ENCODE measurements around the gene CMTR1.
A peak's percentile ranks its signal among the peaks of the same experiment; 100 is the strongest.
"Not testable (repeated sequence)": the region's sequence is repeated elsewhere in the genome, so short reads cannot be mapped to it uniquely, and the experiment has no call there.

CMTR1 gene

GRCh38 chr6:37491830-37492208 lies 58.8 kb downstream of the CMTR1 start:
- DNase-seq (ENCODE audit: low spot score), result no peak

- no peak for DNase-seq (ENCODE audit: low spot score)
Measured at GRCh38 chr6:37492236-37492972, 59.4 kb downstream of the CMTR1 start.

- DNase-seq (ENCODE audit: low spot score), result no peak
Measured at GRCh38 chr6:37492991-37493660, 60.1 kb downstream of the CMTR1 start.

DNA sequence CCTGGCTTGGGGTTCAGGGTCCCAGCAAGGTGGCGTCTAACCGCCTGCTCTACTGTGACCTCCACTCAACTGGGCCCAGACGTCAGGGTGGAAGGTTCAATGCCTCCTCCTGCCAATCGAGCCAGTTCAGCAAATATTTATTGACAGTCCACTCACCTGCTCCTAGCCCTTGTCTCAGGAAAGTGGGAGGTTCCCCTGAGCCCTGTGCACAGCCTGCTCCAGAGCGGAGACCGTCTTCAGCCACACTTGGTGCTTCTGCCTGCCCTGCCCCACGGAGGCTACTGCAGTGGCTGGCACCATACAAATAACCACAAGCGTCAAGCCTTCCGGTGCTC lies 60.6 kb downstream of the CMTR1 start:
- no peak for DNase-seq (ENCODE audit: low spot score)

DNA sequence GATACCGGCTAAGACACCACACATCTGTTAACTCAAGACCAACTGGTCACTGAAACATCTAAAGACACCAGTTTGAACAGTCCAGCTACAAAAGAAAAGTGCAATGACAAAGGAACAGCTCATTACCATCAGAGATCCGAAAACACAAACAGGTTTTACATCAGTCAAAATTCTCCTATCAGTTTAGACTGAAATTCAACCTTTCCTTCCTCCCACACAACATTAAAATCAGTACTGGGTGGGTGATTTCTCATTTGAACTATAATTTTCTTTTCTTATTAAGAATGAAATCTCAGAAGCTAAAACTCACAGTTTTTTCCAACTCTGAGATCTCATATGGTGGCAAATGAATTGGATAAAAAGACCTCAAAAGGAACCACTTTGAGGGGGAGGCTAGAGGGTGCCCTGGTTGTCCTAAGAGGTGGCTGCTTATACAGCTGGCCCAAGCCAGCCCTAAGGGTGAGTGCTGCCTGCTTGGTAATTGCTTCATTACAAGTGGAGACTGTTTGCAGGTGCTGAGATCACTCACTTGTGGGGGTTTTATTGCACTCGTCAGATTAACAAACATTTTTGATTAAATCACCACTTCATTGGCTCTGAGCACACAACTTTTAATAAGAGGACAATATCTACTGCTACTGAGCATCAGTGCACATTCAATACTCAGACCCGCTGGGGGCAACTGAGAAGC lies 62.4 kb downstream of the CMTR1 start:
- DNase-seq (ENCODE audit: low spot score), result no peak

- DNase-seq (ENCODE audit: low spot score), result no peak
Measured at GRCh38 chr6:37496951-37497885, 64.2 kb downstream of the CMTR1 start.

- DNase-seq (ENCODE audit: low spot score), result peak; percentile 99
Measured at GRCh38 chr6:37499433-37500293, 66.6 kb downstream of the CMTR1 start, which contains the start of gene CCDC167. Gene CCDC167, minus strand, starts transcription at chr6:37499893. Its CDS starts 30 bp downstream, at chr6:37499863.

- DNase-seq (ENCODE audit: low spot score), result no peak
Measured at GRCh38 chr6:37500294-37500608, 67.2 kb downstream of the CMTR1 start.

DNA sequence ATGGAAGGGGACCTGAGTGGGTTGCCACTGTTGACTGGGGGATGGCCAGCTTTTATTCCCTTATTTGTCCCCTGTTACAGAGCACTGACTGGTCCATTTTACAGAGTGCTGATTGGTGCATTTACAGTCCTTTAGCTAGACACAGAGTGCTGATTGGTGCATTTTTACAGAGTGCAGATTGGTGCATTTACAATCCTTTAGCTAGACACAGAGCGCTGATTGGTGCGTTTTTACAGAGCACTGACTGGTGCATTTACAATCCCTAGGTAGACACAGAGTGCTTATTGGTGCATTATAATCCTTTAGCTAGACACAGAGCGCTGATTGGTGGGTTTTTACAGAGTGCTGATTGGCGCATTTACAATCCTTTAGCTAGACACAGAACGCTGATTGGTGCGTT lies 67.9 kb downstream of the CMTR1 start:
- not testable (repeated sequence) for DNase-seq (ENCODE audit: low spot score)

DNA sequence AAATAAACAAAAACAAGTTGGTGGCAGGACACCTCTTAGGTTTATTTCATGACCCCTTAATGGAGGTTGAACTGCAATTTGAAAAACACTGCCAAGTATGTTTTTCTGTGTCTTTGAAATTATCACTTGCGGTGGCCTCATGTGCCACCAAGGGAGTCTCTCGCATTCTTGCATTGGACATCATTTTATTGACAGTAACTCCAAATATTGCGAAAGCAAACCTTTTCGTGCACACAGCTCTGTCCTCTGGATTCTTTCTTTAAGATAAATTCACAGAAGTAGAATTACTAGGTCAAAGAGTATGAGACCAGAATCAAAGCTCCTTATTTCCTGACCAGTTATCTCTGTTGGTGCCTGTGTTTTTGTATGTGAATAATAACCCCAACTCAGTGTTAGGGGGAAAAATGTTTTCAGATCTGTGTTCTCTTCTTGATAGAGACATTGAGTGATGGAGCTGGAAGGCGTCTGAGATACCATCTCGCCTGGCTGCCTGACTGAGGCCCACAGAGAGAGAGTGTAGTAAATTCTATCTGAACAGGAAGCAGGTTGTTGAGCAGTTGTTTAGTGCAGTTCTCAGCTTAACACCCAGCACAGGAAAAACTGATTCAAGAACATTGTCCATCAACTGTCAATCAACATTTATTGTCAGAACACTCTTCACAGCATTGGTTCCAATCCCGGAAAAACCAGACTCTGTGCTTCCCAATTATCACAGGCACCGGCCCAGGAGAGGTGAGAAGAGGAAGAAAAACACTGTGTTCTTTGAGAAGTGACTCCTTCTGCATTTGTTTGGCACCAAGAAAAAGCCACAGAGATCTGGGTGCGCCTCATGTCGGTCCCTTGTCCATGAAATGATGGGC lies 68.8 kb downstream of the CMTR1 start:
- no peak for DNase-seq (ENCODE audit: low spot score)

GRCh38 chr6:37502703-37503291 lies 69.8 kb downstream of the CMTR1 start:
- no peak for DNase-seq (ENCODE audit: low spot score)

DNA sequence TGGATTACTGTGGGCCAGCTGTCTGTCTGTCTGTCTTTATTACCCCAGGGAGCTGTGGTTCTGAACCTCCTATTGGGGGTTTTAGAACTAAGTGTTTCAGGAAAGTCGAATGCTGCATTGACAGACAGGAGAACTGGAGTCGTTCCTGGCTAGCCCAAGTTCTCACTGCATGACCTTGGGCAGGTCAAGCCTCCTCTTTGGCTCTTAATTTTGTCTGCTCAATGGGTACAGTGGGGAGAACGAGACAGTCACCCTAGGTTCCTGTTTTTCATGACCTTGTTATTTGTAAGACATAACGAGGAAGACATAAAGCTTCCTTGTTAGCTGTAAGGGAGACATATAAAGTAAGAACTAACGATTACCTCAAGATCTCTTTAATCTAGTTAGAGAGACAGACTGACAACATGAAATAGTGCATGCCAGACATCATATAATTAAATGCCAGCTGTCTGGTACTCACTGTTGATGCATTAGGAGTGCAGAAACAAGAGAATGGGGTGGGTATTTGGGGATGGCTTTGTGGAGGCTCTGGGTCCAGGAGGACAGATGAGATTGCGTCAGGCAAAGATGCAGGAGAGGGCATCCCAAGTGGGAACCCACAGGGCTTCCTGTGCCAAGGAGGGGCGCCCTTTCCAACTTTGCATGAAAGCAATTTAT lies 70.4 kb downstream of the CMTR1 start:
- DNase-seq (ENCODE audit: low spot score), result no peak

GRCh38 chr6:37504024-37504423 lies 71.0 kb downstream of the CMTR1 start:
- no peak for DNase-seq (ENCODE audit: low spot score)

- no peak for DNase-seq (ENCODE audit: low spot score)
Measured at GRCh38 chr6:37506479-37506878, 73.5 kb downstream of the CMTR1 start.

DNA sequence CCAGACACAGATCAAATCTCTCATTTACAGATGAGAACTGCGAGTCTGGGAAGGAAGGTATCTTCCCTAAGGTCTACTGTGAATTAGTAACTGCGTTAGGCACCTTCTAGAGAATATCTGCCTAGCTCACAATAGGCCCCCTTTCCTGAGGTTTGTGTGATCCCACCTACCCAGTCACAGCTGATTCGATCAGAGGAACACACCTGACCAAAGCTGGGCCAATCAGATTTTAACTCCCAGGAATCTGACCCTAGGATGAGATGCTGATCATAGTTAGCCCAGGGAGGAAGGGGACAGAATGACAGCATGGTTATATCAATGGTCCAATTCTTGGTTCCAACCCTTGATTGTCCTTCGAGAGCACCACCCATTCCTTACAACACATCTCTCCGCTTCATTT lies 74.1 kb downstream of the CMTR1 start:
- no peak for DNase-seq (ENCODE audit: low spot score)

GRCh38 chr6:37507690-37508421 lies 74.8 kb downstream of the CMTR1 start:
- no peak for DNase-seq (ENCODE audit: low spot score)

DNA sequence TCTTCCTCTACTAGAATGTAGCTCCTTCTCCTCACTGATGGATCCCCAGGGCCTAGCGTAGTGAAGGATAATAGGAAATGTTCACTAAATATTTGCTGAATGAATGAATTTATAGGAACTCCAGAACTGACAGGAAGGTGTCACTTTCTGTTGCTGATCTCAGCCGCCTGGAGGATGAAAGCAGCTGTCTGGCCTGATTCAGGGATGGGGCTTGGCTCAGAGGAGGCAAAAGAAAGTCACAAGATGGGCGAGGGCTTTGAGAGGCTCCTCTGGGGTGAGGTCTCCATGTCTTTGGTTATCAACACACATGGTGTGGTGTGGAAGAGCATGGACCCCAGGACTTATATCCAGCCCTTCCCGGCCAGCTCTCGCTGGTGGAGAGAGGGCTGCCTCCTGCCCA lies 78.2 kb downstream of the CMTR1 start:
- DNase-seq (ENCODE audit: low spot score), result no peak

DNA sequence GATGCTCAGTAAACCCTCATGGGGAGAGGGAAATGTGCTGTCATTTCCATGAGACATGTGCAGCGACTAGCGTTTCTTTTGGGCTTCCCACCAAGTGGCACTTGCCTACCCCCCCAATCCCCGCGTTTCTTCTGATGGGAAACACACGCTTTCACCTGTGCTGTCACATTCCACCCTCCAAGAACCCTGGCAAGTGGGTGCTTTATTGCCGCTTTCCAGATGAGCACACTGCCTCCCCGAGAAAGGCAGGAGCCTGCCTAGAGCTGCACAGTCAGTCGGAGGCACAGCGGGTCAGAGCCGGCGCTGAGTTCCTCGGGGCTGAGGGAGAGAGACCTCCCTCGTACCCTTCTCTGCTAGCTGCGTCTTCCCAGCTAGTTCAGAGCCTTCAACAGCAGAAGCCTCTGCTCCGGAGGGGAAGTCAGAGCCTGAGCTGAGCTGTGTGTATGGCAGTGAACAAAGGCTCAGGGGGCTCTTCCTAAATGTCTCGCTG lies 78.9 kb downstream of the CMTR1 start:
- DNase-seq (ENCODE audit: low spot score), result no peak
